Erythroblast (primary cell): ENCODE results near the gene CNGB1.

Experiments
- GATA1 ChIP-seq: IDR thresholded peaks from 2 replicates; pipeline ENCODE4 v1.6.1; 2011; ENCODE audit warnings: low read depth, mild to moderate bottlenecking, control low read depth, low read length, moderate library complexity
- POLR2A ChIP-seq: IDR thresholded peaks from 2 replicates; pipeline ENCODE4 v1.6.1; 2011; ENCODE audit warnings: mild to moderate bottlenecking, low read length

GRCh38 chr16:57845115-57845514 is 125.8 kb downstream of the CNGB1 start:
- no peak for TF ChIP-seq POLR2A
- no peak for TF ChIP-seq GATA1
